Epithelial cell of proximal tubule (primary cell): ENCODE data around the gene CDKN2B. TPM values are rescaled to one million over a fixed set of nuclear protein-coding genes. Genes with fewer than 3 reads are reported as not detected.

ENCODE experiments used
- DNase-seq: peaks from one replicate; pipeline ENCODE4 v3.0.0-alpha.2; 2011; ENCODE audit warnings: low read depth
- H3K4me3 ChIP-seq: 2 replicates; pipeline ENCODE4 v1.5.1; 2011; ENCODE audit warnings: low read depth, mild to moderate bottlenecking, low read length
- total RNA-seq: library from RNA; depleted of rRNA; stranded (reverse); fragments of >200 nt; gene quantifications from 2 replicates; pipeline ENCODE4 v1.2.3, GENCODE V29; 2015
- TF ChIP-seq, protein P1 (sequence below): conservative IDR thresholded peaks from 2 replicates; pipeline ENCODE4 v1.5.1; 2012; ENCODE audit warnings: low read depth, mild to moderate bottlenecking, low read length

CDKN2B gene
- total RNA-seq, 1 donor from 2014 or later = 25.9 TPM

DNA sequence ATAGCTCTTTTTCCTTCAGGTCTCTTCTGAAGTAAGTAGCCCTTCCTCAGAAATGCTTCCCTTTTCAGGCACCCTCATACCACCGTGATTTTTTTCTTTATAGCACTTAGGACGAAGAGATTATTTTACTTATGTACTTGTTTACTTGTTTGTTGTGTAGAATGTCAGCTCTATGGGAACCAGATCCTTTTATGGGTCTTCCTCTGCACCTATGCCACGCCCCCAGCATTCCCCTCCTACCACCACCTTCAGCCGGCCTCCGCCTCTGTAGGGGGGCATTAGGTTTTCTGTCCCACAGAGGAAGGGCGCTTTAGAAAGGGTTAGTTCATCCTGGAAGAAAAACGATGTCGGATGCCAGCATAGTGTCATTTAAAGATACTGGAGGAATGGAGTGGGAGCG lies 12.7 kb downstream of the CDKN2B start:
- no peak for DNase-seq
- TF ChIP-seq, protein P1, sequence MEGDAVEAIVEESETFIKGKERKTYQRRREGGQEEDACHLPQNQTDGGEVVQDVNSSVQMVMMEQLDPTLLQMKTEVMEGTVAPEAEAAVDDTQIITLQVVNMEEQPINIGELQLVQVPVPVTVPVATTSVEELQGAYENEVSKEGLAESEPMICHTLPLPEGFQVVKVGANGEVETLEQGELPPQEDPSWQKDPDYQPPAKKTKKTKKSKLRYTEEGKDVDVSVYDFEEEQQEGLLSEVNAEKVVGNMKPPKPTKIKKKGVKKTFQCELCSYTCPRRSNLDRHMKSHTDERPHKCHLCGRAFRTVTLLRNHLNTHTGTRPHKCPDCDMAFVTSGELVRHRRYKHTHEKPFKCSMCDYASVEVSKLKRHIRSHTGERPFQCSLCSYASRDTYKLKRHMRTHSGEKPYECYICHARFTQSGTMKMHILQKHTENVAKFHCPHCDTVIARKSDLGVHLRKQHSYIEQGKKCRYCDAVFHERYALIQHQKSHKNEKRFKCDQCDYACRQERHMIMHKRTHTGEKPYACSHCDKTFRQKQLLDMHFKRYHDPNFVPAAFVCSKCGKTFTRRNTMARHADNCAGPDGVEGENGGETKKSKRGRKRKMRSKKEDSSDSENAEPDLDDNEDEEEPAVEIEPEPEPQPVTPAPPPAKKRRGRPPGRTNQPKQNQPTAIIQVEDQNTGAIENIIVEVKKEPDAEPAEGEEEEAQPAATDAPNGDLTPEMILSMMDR = no peak
- H3K4me3 ChIP-seq = peak overlapping the region; percentile 76

GRCh38 chr9:21995666-21996398 lies 13.3 kb downstream of the CDKN2B start:
- TF ChIP-seq, protein P1 = peak; percentile 34
- DNase-seq = no peak
- H3K4me3 ChIP-seq = peak overlapping the region; percentile 76

- TF ChIP-seq, protein P1 = no peak
- DNase-seq = no peak
- peak overlapping the region; percentile 76 for H3K4me3 ChIP-seq
These were observed 14.0 kb downstream of the CDKN2B start for GRCh38 chr9:21995006-21995665.

- peak within 1 kb of the TSS; percentile 76 for H3K4me3 ChIP-seq
- TF ChIP-seq, protein P1 = no peak
- DNase-seq = no peak
These were observed 14.5 kb downstream of the CDKN2B start, which contains the start of gene CDKN2B-AS1 for GRCh38 chr9:21994556-21995005. Gene CDKN2B-AS1 (plus strand): TSS chr9:21994791.

- H3K4me3 ChIP-seq = peak within 1 kb of the TSS; percentile 76
- no peak for DNase-seq
- TF ChIP-seq, protein P1 = peak; percentile 14
These were observed 15.1 kb downstream of the CDKN2B start, which contains the start of gene CDKN2A for GRCh38 chr9:21993893-21994555. Gene CDKN2A (minus strand): TSS chr9:21994392.

- TF ChIP-seq, protein P1 = no peak
- peak overlapping the region; percentile 76 for H3K4me3 ChIP-seq
These were observed 16.1 kb downstream of the CDKN2B start for GRCh38 chr9:21993007-21993406.

More at GRCh38 chr9:21993007-21993406, 16.1 kb downstream of the CDKN2B start:
- DNase-seq = no peak
